MCF 10A (cell line): Measurements from ENCODE around the gene LEMD2. TPM values are rescaled to one million over a fixed set of nuclear protein-coding genes. Genes with fewer than 3 reads are reported as not detected.
"Not testable (repeated sequence)": the region's sequence is repeated elsewhere in the genome, so short reads cannot be mapped to it uniquely, and the experiment has no call there.

Experiments
- BruUV-seq: library from RNA; stranded (reverse); fragments of 400-500 nt; replicated peaks from 2 replicates; lab custom pipeline; 2021; lab: Mats Ljungman, UMichigan
- CTCF ChIA-PET: fragments of 300-600 bp; sonication (Branson Sonifier 250); formaldehyde crosslinking; extraction: SDS; loops from one replicate; lab custom pipeline; 2021; ENCODE audit warnings: antibody characterized with exemption, inconsistent platforms; lab: Yijun Ruan, JAX
- POLR2A ChIA-PET: fragments of 300-600, 350-650 bp; sonication (Branson Sonifier 250); formaldehyde crosslinking; extraction: SDS; loops from one replicate; lab custom pipeline; 2020; ENCODE audit warnings: antibody characterized with exemption, inconsistent platforms; lab: Yijun Ruan, JAX
- DNase-seq: peaks from one replicate; pipeline ENCODE4 v3.0.0-alpha.2; 2018; ENCODE audit not compliant: unreplicated experiment
- H3K27ac Mint-ChIP-seq: one replicate; pipeline ENCODE4 v1.8.0; 2022; ENCODE audit warnings: mild to moderate bottlenecking, low read depth, mixed read lengths; ENCODE audit not compliant: unreplicated experiment
- H3K27me3 Mint-ChIP-seq: one replicate; pipeline ENCODE4 v1.8.0; 2022; ENCODE audit warnings: mixed read lengths; ENCODE audit not compliant: insufficient read depth, unreplicated experiment
- H3K36me3 Mint-ChIP-seq: one replicate; pipeline ENCODE4 v1.8.0; 2022; ENCODE audit warnings: mild to moderate bottlenecking, moderate library complexity, mixed read lengths; ENCODE audit not compliant: insufficient read depth, unreplicated experiment
- H3K4me1 Mint-ChIP-seq: one replicate; pipeline ENCODE4 v1.8.0; 2022; ENCODE audit warnings: mixed read lengths; ENCODE audit not compliant: insufficient read depth, unreplicated experiment
- H3K4me3 Mint-ChIP-seq: one replicate; pipeline ENCODE4 v1.8.0; 2022; ENCODE audit warnings: mild to moderate bottlenecking, moderate library complexity, mixed read lengths; ENCODE audit not compliant: unreplicated experiment
- H3K9me3 Mint-ChIP-seq: one replicate; pipeline ENCODE4 v1.8.0; 2022; ENCODE audit warnings: mixed read lengths; ENCODE audit not compliant: unreplicated experiment
- intact Hi-C: fragments of 100-400 bp; cut with micrococcal nuclease; formaldehyde crosslinking; loops from 2 replicates; pipeline ENCODE4 v1.14.1; 2022
- total RNA-seq: library from RNA; stranded (reverse); gene quantifications from 2 replicates; pipeline ENCODE4 v1.2.3, GENCODE V29; 2022
- TF ChIP-seq, protein P1 (sequence below): fragments of 200-600 bp; IDR thresholded peaks from one replicate; pipeline ENCODE4 v1.8.0; 2022; ENCODE audit warnings: antibody characterized with exemption, mild to moderate bottlenecking; ENCODE audit not compliant: unreplicated experiment

The LEMD2 gene
- total RNA-seq, 1 experiment from 2014 or later, result 70.5 TPM

DNA sequence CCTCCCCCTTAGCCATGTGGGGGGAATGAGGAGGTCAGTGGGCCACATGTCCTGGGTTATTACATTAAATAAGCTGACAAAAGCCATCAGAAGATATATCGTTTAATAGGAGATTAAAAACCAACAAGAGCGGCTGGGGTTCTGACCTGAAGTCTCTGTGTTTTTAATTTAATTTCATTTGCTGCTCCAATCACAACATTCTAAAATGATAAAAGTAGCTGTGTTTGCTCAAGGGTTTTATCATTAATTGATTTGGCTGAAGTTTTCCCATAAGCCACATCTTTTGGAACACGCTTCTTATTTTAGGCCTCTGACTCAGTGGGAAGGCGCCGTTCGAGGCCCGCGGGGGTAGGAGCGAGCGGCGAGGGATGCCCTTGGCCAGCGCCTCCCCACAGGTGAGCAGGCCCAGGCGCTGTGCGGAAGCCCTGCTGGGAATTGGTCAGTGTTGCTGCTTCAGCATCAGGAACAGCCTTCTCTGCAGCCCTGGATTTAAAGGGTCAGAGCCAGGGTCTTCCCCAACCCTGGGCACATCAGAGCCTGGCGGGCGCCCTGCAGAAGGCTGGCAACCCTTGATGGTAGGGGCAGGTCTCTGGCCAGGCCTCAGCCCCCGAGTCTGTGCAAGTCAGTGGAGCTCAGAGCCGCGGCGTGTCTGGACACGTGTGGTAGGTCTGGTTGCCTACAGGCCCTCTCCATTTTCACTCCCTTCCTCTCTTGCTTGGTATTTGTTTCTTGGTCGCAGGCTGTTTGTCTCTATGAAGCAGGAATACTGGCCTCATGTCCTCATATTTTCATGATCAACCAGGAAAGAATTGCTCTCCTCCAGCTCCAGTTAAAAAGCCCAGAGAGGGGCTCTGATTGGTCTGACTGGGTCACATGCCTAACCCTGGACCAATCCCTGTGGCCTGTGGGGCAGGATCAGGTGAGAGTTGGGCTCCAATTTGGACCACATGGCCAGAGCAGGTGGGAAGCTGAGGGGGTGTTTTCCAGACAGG is 45.8 kb upstream of the LEMD2 start:
- H3K27me3 Mint-ChIP-seq, result peaks cover 7% of the 10 kb centered on the region
- TF ChIP-seq, protein P1, sequence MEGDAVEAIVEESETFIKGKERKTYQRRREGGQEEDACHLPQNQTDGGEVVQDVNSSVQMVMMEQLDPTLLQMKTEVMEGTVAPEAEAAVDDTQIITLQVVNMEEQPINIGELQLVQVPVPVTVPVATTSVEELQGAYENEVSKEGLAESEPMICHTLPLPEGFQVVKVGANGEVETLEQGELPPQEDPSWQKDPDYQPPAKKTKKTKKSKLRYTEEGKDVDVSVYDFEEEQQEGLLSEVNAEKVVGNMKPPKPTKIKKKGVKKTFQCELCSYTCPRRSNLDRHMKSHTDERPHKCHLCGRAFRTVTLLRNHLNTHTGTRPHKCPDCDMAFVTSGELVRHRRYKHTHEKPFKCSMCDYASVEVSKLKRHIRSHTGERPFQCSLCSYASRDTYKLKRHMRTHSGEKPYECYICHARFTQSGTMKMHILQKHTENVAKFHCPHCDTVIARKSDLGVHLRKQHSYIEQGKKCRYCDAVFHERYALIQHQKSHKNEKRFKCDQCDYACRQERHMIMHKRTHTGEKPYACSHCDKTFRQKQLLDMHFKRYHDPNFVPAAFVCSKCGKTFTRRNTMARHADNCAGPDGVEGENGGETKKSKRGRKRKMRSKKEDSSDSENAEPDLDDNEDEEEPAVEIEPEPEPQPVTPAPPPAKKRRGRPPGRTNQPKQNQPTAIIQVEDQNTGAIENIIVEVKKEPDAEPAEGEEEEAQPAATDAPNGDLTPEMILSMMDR, result no peak
- H3K4me3 Mint-ChIP-seq, result no peak overlapping the region
- H3K4me1 Mint-ChIP-seq, result peaks cover 9% of the 10 kb centered on the region
- no peaks in the 10 kb centered on the region for H3K36me3 Mint-ChIP-seq
- ChIA-PET CTCF (interaction anchor here (0.7 kb wide), 1 partner anchor 291 kb away, joined by 4 read pairs; no protein-coding TSS in a partner anchor), POLR2A (no interaction called here)
- intact Hi-C loops, result no loop called here
- BruUV-seq, result no TSS peak
- H3K27ac Mint-ChIP-seq, result no peak overlapping the region
- DNase-seq, result no peak
- H3K9me3 Mint-ChIP-seq, result no peaks in the 10 kb centered on the region

DNA sequence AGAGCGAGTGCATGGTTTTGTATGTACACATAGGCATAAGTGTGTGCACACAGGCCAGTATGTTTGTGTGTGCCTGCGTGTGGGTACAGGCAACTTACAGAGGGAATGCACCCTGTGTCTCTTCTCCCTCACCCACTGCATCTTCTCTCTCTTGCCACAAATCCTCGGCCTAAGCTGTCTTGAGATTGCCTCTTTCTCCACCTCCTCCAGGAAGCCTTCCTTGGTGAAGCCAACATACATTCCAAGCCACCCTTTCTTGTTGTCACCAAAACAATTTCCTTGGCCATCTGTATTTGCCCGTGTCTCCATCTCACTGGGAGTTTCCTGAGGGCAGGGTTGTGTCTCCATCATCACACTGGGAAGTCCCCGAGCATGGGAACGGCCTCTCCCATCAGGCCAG is 44.7 kb upstream of the LEMD2 start:
- Mint-ChIP-seq H3K4me1 (no peaks in the 10 kb centered on the region), H3K27ac (no peak overlapping the region), H3K36me3 (no peaks in the 10 kb centered on the region), H3K4me3 (no peak overlapping the region), H3K27me3 (peaks cover 10% of the 10 kb centered on the region), H3K9me3 (no peaks in the 10 kb centered on the region)
- ChIA-PET CTCF (no interaction called here), POLR2A (no interaction called here)
- DNase-seq, result no peak
- TF ChIP-seq, protein P1, result no peak
- BruUV-seq, result no TSS peak
- intact Hi-C loops, result no loop called here

DNA sequence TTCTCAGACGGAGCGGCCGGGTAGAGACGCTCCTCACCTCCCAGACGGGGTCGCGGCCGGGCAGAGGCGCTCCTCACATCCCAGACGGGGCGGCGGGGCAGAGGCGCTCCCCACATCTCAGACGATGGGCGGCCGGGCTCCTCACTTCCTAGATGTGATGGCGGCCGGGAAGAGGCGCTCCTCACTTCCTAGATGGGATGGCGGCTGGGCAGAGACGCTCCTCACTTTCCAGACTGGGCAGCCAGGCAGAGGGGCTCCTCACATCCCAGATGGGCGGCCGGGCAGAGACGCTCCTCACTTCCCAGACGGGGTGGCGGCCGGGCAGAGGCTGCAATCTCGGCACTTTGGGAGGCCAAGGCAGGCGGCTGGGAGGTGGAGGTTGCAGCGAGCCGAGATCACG is 43.9 kb upstream of the LEMD2 start:
- DNase-seq, BruUV-seq, H3K9me3 Mint-ChIP-seq, H3K4me1 Mint-ChIP-seq, H3K36me3 Mint-ChIP-seq, intact Hi-C loops, CTCF ChIA-PET, H3K27ac Mint-ChIP-seq, POLR2A ChIA-PET, H3K4me3 Mint-ChIP-seq: not testable (repeated sequence)
- H3K27me3 Mint-ChIP-seq, result peaks cover 10% of the 10 kb centered on the region

DNA sequence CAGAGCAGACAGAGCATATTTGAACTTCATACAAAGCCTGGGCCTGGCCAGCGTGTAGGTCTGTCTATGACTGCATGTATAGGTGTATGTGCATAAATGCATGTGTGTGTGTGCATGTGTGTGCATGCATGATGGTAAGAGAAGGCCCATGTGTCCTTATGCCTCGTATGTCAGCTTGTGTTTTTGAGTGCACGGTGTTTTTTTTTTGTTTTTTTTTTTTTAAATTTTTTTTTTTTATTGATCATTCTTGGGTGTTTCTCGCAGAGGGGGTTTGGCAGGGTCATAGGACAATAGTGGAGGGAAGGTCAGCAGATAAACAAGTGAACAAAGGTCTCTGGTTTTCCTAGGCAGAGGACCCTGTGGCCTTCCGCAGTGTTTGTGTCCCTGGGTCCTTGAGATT is 42.8 kb upstream of the LEMD2 start:
- CTCF ChIA-PET, result not testable (repeated sequence)

More for the DNA sequence above, 42.8 kb upstream of the LEMD2 start:
- intact Hi-C loops, BruUV-seq, DNase-seq, H3K4me3 Mint-ChIP-seq, H3K4me1 Mint-ChIP-seq, H3K27ac Mint-ChIP-seq, H3K9me3 Mint-ChIP-seq, H3K36me3 Mint-ChIP-seq: not testable (repeated sequence)
- POLR2A ChIA-PET, result interaction anchor here (1.2 kb wide), 1 partner anchor 8 kb away, joined by 4 read pairs; no protein-coding TSS in a partner anchor
- H3K27me3 Mint-ChIP-seq, result peaks cover 10% of the 10 kb centered on the region
